Mucosa of descending colon (tissue), 3 donors: ENCODE measurements around the gene GPC3. TPM values are rescaled to one million over a fixed set of nuclear protein-coding genes. Genes with fewer than 3 reads are reported as not detected.

ENCODE experiments used
- ATAC-seq: fragments of 200-7000 bp; cut with Tn5 transposase; one replicate; pipeline ENCODE4 v1.9.1; 2020; ENCODE audit warnings: mild to moderate bottlenecking, moderate library complexity
- DNase-seq, 3 donors: peaks; one replicate each; pipeline ENCODE4 v3.0.0-alpha.2; 2020
- H3K36me3 ChIP-seq: fragments of 200-600 bp; one replicate; pipeline ENCODE4 v1.8.0; 2021; ENCODE audit warnings: low read depth, mild to moderate bottlenecking
- H3K4me1 ChIP-seq: fragments of 200-600 bp; one replicate; pipeline ENCODE4 v1.8.0; 2021; ENCODE audit warnings: low read depth, mild to moderate bottlenecking
- H3K4me3 ChIP-seq: fragments of 200-600 bp; one replicate; pipeline ENCODE4 v1.8.0; 2021; ENCODE audit warnings: mild to moderate bottlenecking
- H3K9me3 ChIP-seq: fragments of 200-600 bp; one replicate; pipeline ENCODE4 v1.8.0; 2021; ENCODE audit warnings: mild to moderate bottlenecking
- CTCF ChIP-seq: fragments of 200-600 bp; IDR thresholded peaks from one replicate; pipeline ENCODE4 v1.8.0; 2022; ENCODE audit warnings: antibody characterized with exemption, mild to moderate bottlenecking
- intact Hi-C, 2 donors: fragments of 100-400 bp; cut with DNase I in 1 of 2; cut with micrococcal nuclease in 1 of 2; formaldehyde crosslinking; loops; one replicate each; pipeline versions ENCODE4 v1.11.0 to v1.11.1; 2022; cut with DNase I, micrococcal nuclease
- total RNA-seq, 3 donors: library from RNA; stranded (reverse); fragmentation: NEBNext Ultra II Directional in 2 of 3; extraction: Animal tissue kit (Norgen Biotek cat#: 25700) in 2 of 3; gene quantifications; one replicate each; pipeline versions ENCODE4 v1.2.1 to v1.2.4, GENCODE V29; 2021 to 2023
- donor health status: DM: no; HTN: no; CAD: no; lungs with moderate emphysema.
- donor health status: DM: no; HTN: no; CAD: no.
- donor health status: DM: no; HTN: yes; CAD: no.

The GPC3 gene
- total RNA-seq, 3 donors from 2014 or later: 0.55 to 2.8 (median 2.1) TPM

- intact Hi-C loops: no loop called here
- DNase-seq (no peak), ATAC-seq (no peak)
- no peaks in the 10 kb centered on the region for H3K4me1 ChIP-seq
- H3K9me3 ChIP-seq: no peaks in the 10 kb centered on the region
- no peaks in the 10 kb centered on the region for H3K36me3 ChIP-seq
- no peak for TF ChIP-seq CTCF
- H3K4me3 ChIP-seq: no peak overlapping the region
These were observed 401.6 kb downstream of the GPC3 start for GRCh38 chrX:133583825-133584224.

- DNase-seq (no peak), ATAC-seq (no peak)
- no peak for TF ChIP-seq CTCF
- Histone ChIP-seq H3K4me1 (no peaks in the 10 kb centered on the region), H3K36me3 (no peaks in the 10 kb centered on the region), H3K4me3 (no peak overlapping the region), H3K9me3 (no peaks in the 10 kb centered on the region)
- intact Hi-C loops: no loop called here
These were observed 404.8 kb downstream of the GPC3 start for GRCh38 chrX:133580625-133581024.

- TF ChIP-seq CTCF: no peak
- Histone ChIP-seq H3K9me3 (no peaks in the 10 kb centered on the region), H3K4me1 (no peaks in the 10 kb centered on the region), H3K36me3 (no peaks in the 10 kb centered on the region), H3K4me3 (no peak overlapping the region)
- no peak for DNase-seq
- intact Hi-C loops: no loop called here
- ATAC-seq: no peak
These were observed 405.8 kb downstream of the GPC3 start for GRCh38 chrX:133579631-133580030.

- intact Hi-C loops: no loop called here
- H3K9me3 ChIP-seq: no peaks in the 10 kb centered on the region
- H3K36me3 ChIP-seq: no peaks in the 10 kb centered on the region
- H3K4me1 ChIP-seq: no peaks in the 10 kb centered on the region
- ATAC-seq (no peak), DNase-seq (no peak)
- TF ChIP-seq CTCF: no peak
- no peak overlapping the region for H3K4me3 ChIP-seq
These were observed 408.5 kb downstream of the GPC3 start for GRCh38 chrX:133576876-133577275.

GRCh38 chrX:133575501-133576136 is 409.8 kb downstream of the GPC3 start:
- intact Hi-C loops: no loop called here
- no peak overlapping the region for H3K4me3 ChIP-seq
- H3K9me3 ChIP-seq: no peaks in the 10 kb centered on the region
- H3K4me1 ChIP-seq: no peaks in the 10 kb centered on the region
- no peaks in the 10 kb centered on the region for H3K36me3 ChIP-seq
- DNase-seq: no peak
- no peak for TF ChIP-seq CTCF
- ATAC-seq: no peak

- Histone ChIP-seq H3K4me3 (no peak overlapping the region), H3K36me3 (no peaks in the 10 kb centered on the region), H3K4me1 (no peaks in the 10 kb centered on the region), H3K9me3 (no peaks in the 10 kb centered on the region)
- intact Hi-C loops: no loop called here
- ATAC-seq (no peak), DNase-seq (no peak)
- TF ChIP-seq CTCF: no peak
These were observed 410.7 kb downstream of the GPC3 start for GRCh38 chrX:133574716-133575115.
